Trophoblast cell (in vitro differentiated cells and primary cell): ENCODE results near the gene ATP2C2.
"Not testable (repeated sequence)": the region's sequence is repeated elsewhere in the genome, so short reads cannot be mapped to it uniquely, and the experiment has no call there.

Experiments
- DNase-seq, 2 donors: peaks; one replicate each; pipeline ENCODE4 v3.0.0-alpha.2; 2016
- H2AFZ ChIP-seq: 2 replicates; pipeline ENCODE4 v1.6.1; 2013; ENCODE audit warnings: low read length, moderate library complexity, mild to moderate bottlenecking; ENCODE audit not compliant: insufficient read depth, poor library complexity
- H2AK5ac ChIP-seq: 2 replicates; pipeline ENCODE4 v1.6.1; 2013; ENCODE audit warnings: mild to moderate bottlenecking, low read length
- H2BK120ac ChIP-seq: 2 replicates; pipeline ENCODE4 v1.6.1; 2013; ENCODE audit warnings: low read length, mild to moderate bottlenecking, moderate library complexity; ENCODE audit not compliant: insufficient read depth, poor library complexity
- H2BK12ac ChIP-seq: 2 replicates; pipeline ENCODE4 v1.6.1; 2013; ENCODE audit warnings: mild to moderate bottlenecking, low read length, moderate library complexity
- H2BK5ac ChIP-seq: 2 replicates; pipeline ENCODE4 v1.6.1; 2013; ENCODE audit warnings: low read length, low read depth, moderate library complexity, mild to moderate bottlenecking; ENCODE audit not compliant: poor library complexity
- H3K14ac ChIP-seq: 2 replicates; pipeline ENCODE4 v1.6.1; 2013; ENCODE audit warnings: mild to moderate bottlenecking, low read length
- H3K18ac ChIP-seq: 2 replicates; pipeline ENCODE4 v1.6.1; 2013; ENCODE audit warnings: mild to moderate bottlenecking, low read length
- H3K23ac ChIP-seq: 2 replicates; pipeline ENCODE4 v1.6.1; 2013; ENCODE audit warnings: low read length
- H3K27ac ChIP-seq: 2 replicates; pipeline ENCODE4 v1.5.1; 2013; ENCODE audit warnings: low read depth, mild to moderate bottlenecking, inconsistent platforms, low read length, moderate library complexity
- H3K27me3 ChIP-seq: 2 replicates; pipeline ENCODE4 v1.6.1; 2013; ENCODE audit warnings: inconsistent platforms, mild to moderate bottlenecking, low read length, moderate library complexity; ENCODE audit not compliant: insufficient read depth
- H3K36me3 ChIP-seq, 2 experiments: 1 replicate in 1 of 2; 2 replicates in 1 of 2; pipeline ENCODE4 v1.6.1; 2013; ENCODE audit warnings: low read length in 2 of 2, mild to moderate bottlenecking in 2 of 2, moderate library complexity in 1 of 2; ENCODE audit not compliant: insufficient read depth in 2 of 2, control insufficient read depth in 1 of 2
- H3K4ac ChIP-seq: 2 replicates; pipeline ENCODE4 v1.6.1; 2013; ENCODE audit warnings: low read depth, mild to moderate bottlenecking, low read length, moderate library complexity
- H3K4me1 ChIP-seq, 2 experiments: 1 replicate in 1 of 2; 2 replicates in 1 of 2; pipeline ENCODE4 v1.6.1; 2013; ENCODE audit warnings: low read length in 2 of 2, mild to moderate bottlenecking in 2 of 2, moderate library complexity in 1 of 2; ENCODE audit not compliant: insufficient read depth in 2 of 2, control insufficient read depth in 1 of 2
- H3K4me2 ChIP-seq: 2 replicates; pipeline ENCODE4 v1.6.1; 2013; ENCODE audit warnings: inconsistent platforms, mild to moderate bottlenecking, low read length, moderate library complexity
- H3K4me3 ChIP-seq: 2 replicates; pipeline ENCODE4 v1.5.1; 2013; ENCODE audit warnings: mild to moderate bottlenecking, low read depth, low read length, inconsistent platforms
- H3K79me1 ChIP-seq: one replicate; pipeline ENCODE4 v1.6.1; 2013; ENCODE audit warnings: low read length
- H3K79me2 ChIP-seq: 2 replicates; pipeline ENCODE4 v1.6.1; 2013; ENCODE audit warnings: low read length, mild to moderate bottlenecking; ENCODE audit not compliant: control insufficient read depth, insufficient read depth, poor library complexity
- H3K9ac ChIP-seq: 2 replicates; pipeline ENCODE4 v1.6.1; 2013; ENCODE audit warnings: mild to moderate bottlenecking, low read length
- H3K9me3 ChIP-seq: 2 replicates; pipeline ENCODE4 v1.6.1; 2013; ENCODE audit warnings: low read depth, mild to moderate bottlenecking, control low read depth, inconsistent platforms, low read length; ENCODE audit not compliant: insufficient read depth
- H4K12ac ChIP-seq: 2 replicates; pipeline ENCODE4 v1.6.1; 2013; ENCODE audit warnings: low read depth, mild to moderate bottlenecking, low read length, moderate library complexity
- H4K8ac ChIP-seq: 2 replicates; pipeline ENCODE4 v1.6.1; 2013; ENCODE audit warnings: low read depth, mild to moderate bottlenecking, low read length, moderate library complexity
- H4K91ac ChIP-seq: one replicate; pipeline ENCODE4 v1.6.1; 2013; ENCODE audit warnings: low read depth, mild to moderate bottlenecking, low read length, moderate library complexity
- WGBS: extraction: QIAGEN DNeasy Blood & Tissue Kit; methylation state at CpG from one replicate; pipeline ENCODE4 v1.1.7; 2013; ENCODE audit warnings: missing lambda C conversion rate; ENCODE audit not compliant: insufficient read length, insufficient coverage; ENCODE audit errors: extremely low coverage; 5-methylcytosine and 5-hydroxymethylcytosine counted together

ATP2C2 gene

GRCh38 chr16:84416407-84417321 lies 48.3 kb downstream of the ATP2C2 start:
- Histone ChIP-seq H3K4me3 (no peak overlapping the region), H2AK5ac (no peak overlapping the region), H3K9me3 (peaks cover 3% of the 10 kb centered on the region), H2BK12ac (no peak overlapping the region), H3K4ac (no peak overlapping the region), H4K91ac (no peak overlapping the region), H3K23ac (no peak overlapping the region), H3K79me2 (no peaks in the 10 kb centered on the region), H3K79me1 (no peaks in the 10 kb centered on the region), H4K12ac (no peak overlapping the region), H2BK5ac (no peak overlapping the region), H3K27me3 (no peaks in the 10 kb centered on the region), H2BK120ac (no peak overlapping the region), H3K4me1 (no peaks in the 10 kb centered on the region), H3K4me2 (no peak overlapping the region), H2AFZ (no peak overlapping the region), H3K9ac (no peak overlapping the region), H3K27ac (no peak overlapping the region), H4K8ac (no peak overlapping the region), H3K14ac (no peak overlapping the region), H3K36me3 (no peaks in the 10 kb centered on the region), H3K18ac (no peak overlapping the region)
- no CpG with 5 or more reads among the region's 20 CpGs for WGBS
- no peak for DNase-seq

- H4K8ac ChIP-seq: no peak overlapping the region
- peaks cover 0 to 4% of the 10 kb centered on the region in 2 experiments for H3K36me3 ChIP-seq
- H3K18ac ChIP-seq: no peak overlapping the region
- no peak overlapping the region for H2AFZ ChIP-seq
- H2AK5ac ChIP-seq: no peak overlapping the region
- no peak overlapping the region for H3K4me2 ChIP-seq
- no CpG with 5 or more reads among the region's 25 CpGs for WGBS
- H2BK120ac ChIP-seq: no peak overlapping the region
- no peak overlapping the region for H3K27ac ChIP-seq
- no peak overlapping the region for H3K4me3 ChIP-seq
- H4K91ac ChIP-seq: no peak overlapping the region
- no peak overlapping the region for H3K14ac ChIP-seq
- H3K27me3 ChIP-seq: no peaks in the 10 kb centered on the region
- no peaks in the 10 kb centered on the region for H3K4me1 ChIP-seq
- H2BK12ac ChIP-seq: no peak overlapping the region
- DNase-seq: no peak
- no peak overlapping the region for H3K4ac ChIP-seq
- H3K9me3 ChIP-seq: peaks cover under 1% of the 10 kb centered on the region
- no peak overlapping the region for H3K23ac ChIP-seq
- H2BK5ac ChIP-seq: no peak overlapping the region
- no peak overlapping the region for H3K9ac ChIP-seq
- no peaks in the 10 kb centered on the region for H3K79me2 ChIP-seq
- no peaks in the 10 kb centered on the region for H3K79me1 ChIP-seq
- H4K12ac ChIP-seq: no peak overlapping the region
Measured at GRCh38 chr16:84418056-84418849, 49.9 kb downstream of the ATP2C2 start.

DNA sequence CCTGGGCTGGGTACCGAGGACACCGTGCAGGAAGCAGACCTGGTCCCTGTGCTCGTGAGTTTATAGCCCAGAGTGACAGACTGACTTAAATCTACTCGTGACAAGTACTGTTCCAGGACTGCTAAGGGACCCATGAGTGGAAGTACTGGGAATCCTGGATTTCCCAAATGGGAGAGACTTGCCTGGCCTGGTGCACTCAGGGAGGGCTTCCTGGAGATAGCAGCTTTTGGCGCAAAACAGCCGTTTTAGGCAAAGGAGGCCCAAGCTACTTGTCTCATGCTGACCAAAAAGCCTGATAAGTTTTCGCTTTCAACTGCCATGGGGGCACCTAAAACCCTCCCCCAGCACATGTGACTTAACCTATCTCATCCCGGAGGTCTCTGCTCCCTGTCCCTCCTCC lies 51.4 kb downstream of the ATP2C2 start:
- H4K91ac ChIP-seq: no peak overlapping the region
- peaks cover 0 to 4% of the 10 kb centered on the region in 2 experiments for H3K36me3 ChIP-seq
- H3K4me3 ChIP-seq: no peak overlapping the region
- H3K27ac ChIP-seq: no peak overlapping the region
- H2AFZ ChIP-seq: no peak overlapping the region
- no peak overlapping the region for H2BK12ac ChIP-seq
- no peak overlapping the region for H3K9ac ChIP-seq
- H4K12ac ChIP-seq: no peak overlapping the region
- no peaks in the 10 kb centered on the region for H3K79me1 ChIP-seq
- DNase-seq: no peak
- WGBS: no CpG with 5 or more reads among the region's 8 CpGs
- H3K79me2 ChIP-seq: no peaks in the 10 kb centered on the region
- H3K4me1 ChIP-seq: no peaks in the 10 kb centered on the region
- no peak overlapping the region for H2BK120ac ChIP-seq
- H4K8ac ChIP-seq: no peak overlapping the region
- no peak overlapping the region for H2BK5ac ChIP-seq
- H3K9me3 ChIP-seq: peaks cover 2% of the 10 kb centered on the region
- H3K4me2 ChIP-seq: no peak overlapping the region
- H2AK5ac ChIP-seq: no peak overlapping the region
- no peak overlapping the region for H3K18ac ChIP-seq
- H3K4ac ChIP-seq: no peak overlapping the region
- H3K23ac ChIP-seq: no peak overlapping the region
- H3K27me3 ChIP-seq: no peaks in the 10 kb centered on the region
- H3K14ac ChIP-seq: no peak overlapping the region

DNA sequence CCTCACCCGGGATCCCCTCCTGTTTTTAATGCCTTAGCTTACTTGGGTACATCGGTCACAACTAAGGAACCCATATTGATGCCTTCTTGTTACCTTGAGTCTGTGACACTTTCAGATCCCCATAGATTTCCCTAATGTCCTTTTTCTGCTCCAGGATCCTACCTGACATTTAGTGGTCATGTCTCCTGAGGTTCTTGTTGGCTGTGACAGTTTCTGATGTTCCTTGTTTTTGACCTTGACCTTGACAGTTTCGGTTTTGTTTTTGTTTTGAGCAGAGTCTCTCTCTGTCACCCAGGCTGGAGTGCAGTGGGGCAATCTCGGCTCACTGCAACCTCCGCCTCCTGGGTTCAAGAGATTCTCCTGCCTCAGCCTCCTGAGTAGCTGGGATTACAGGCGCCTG lies 52.2 kb downstream of the ATP2C2 start:
- H3K79me2 ChIP-seq, DNase-seq, H3K4me2 ChIP-seq, H3K36me3 ChIP-seq, H3K27ac ChIP-seq, H2AK5ac ChIP-seq, H2AFZ ChIP-seq, H3K79me1 ChIP-seq, H3K23ac ChIP-seq, H2BK5ac ChIP-seq, H3K9me3 ChIP-seq, H3K9ac ChIP-seq, H3K18ac ChIP-seq, H2BK120ac ChIP-seq, H3K27me3 ChIP-seq, H3K4ac ChIP-seq, H4K8ac ChIP-seq, H3K4me3 ChIP-seq, H3K4me1 ChIP-seq, H2BK12ac ChIP-seq, H3K14ac ChIP-seq, H4K12ac ChIP-seq, H4K91ac ChIP-seq: not testable (repeated sequence)
- WGBS: no CpG with 5 or more reads among the region's 6 CpGs
